GM12878 (cell line): ENCODE results near the gene CAB39L. TPM values are rescaled to one million over a fixed set of nuclear protein-coding genes. Genes with fewer than 3 reads are reported as not detected.

Experiments
- ATAC-seq: fragments of 200-7000 bp; cut with Tn5 transposase; 3 replicates; pipeline ENCODE4 v1.9.1; 2020; ENCODE audit warnings: mild to moderate bottlenecking, moderate library complexity
- BruUV-seq: library from RNA; stranded (reverse); fragments of 400-500 nt; replicated peaks from 2 replicates; lab custom pipeline; 2021; lab: Mats Ljungman, UMichigan
- CTCF ChIA-PET: fragments of 300-600 bp; sonication (Branson Sonifier 250); formaldehyde crosslinking; extraction: SDS; loops from one replicate; lab custom pipeline; 2021; ENCODE audit warnings: inconsistent platforms; lab: Yijun Ruan, JAX
- POLR2A ChIA-PET: fragments of 350-600 bp; formaldehyde crosslinking; extraction: SDS; loops from one replicate; lab custom pipeline; 2021; ENCODE audit warnings: inconsistent platforms; lab: Charles Lee
- RAD21 ChIA-PET: fragments of 300-600 bp; sonication (Branson Sonifier 250); formaldehyde crosslinking; loops from one replicate; lab custom pipeline; 2023; ENCODE audit warnings: antibody characterized with exemption; ENCODE audit not compliant: unreplicated experiment; lab: Charles Lee
- SMC1A ChIA-PET: fragments of 300-600 bp; sonication (Branson Sonifier 250); formaldehyde crosslinking; loops from one replicate; lab custom pipeline; 2023; ENCODE audit not compliant: unreplicated experiment, uncharacterized antibody; lab: Charles Lee
- DNase-seq: peaks from one replicate; pipeline ENCODE4 v3.0.0-alpha.2; 2011; ENCODE audit warnings: low read depth, low spot score
- FAIRE-seq: peaks from 3 replicates; lab custom pipeline; 2011; peaks lifted over from hg19 to GRCh38; lab: Jason Lieb, UNC
- H2AFZ ChIP-seq: 2 replicates; pipeline ENCODE4 v1.6.0; 2011; ENCODE audit warnings: low read depth, low read length, control low read depth; ENCODE audit not compliant: control insufficient read depth
- H3K27ac ChIP-seq: 2 replicates; pipeline ENCODE4 v1.5.1; 2011; ENCODE audit warnings: control low read depth; ENCODE audit not compliant: control insufficient read depth, insufficient read depth
- H3K27me3 ChIP-seq, 2 experiments: replicated peaks in 1 of 2; 2 replicates each; pipeline versions ENCODE4 v1.6.0 to v1.6.1; 2011; ENCODE audit warnings: low read length in 1 of 2; ENCODE audit not compliant: control insufficient read depth in 2 of 2, insufficient read depth in 2 of 2
- H3K36me3 ChIP-seq, 2 experiments: 2 replicates each; pipeline ENCODE4 v1.5.1; 2011; ENCODE audit warnings: low read length in 1 of 2; ENCODE audit not compliant: control insufficient read depth in 2 of 2, insufficient read depth in 2 of 2
- H3K4me1 ChIP-seq: 2 replicates; pipeline ENCODE4 v1.6.1; 2011; ENCODE audit warnings: mild to moderate bottlenecking, low read length, moderate library complexity, mixed read lengths; ENCODE audit not compliant: control insufficient read depth, insufficient read depth
- H3K4me2 ChIP-seq: 2 replicates; pipeline ENCODE4 v1.6.0; 2011; ENCODE audit warnings: control low read depth; ENCODE audit not compliant: control insufficient read depth, insufficient read depth
- H3K4me3 ChIP-seq: fragments of 200-600 bp; sonication (generic); 2 replicates; pipeline ENCODE4 v1.5.1; 2016
- H3K79me2 ChIP-seq: 2 replicates; pipeline ENCODE4 v1.6.0; 2011; ENCODE audit warnings: low read length; ENCODE audit not compliant: control insufficient read depth, insufficient read depth
- H3K9ac ChIP-seq: 2 replicates; pipeline ENCODE4 v1.8.0; 2011; ENCODE audit warnings: low read length, control low read depth, mixed read lengths; ENCODE audit not compliant: control insufficient read depth, insufficient read depth
- H3K9me3 ChIP-seq: replicated peaks from 3 replicates; pipeline ENCODE4 v1.5.1; 2011; ENCODE audit warnings: mild to moderate bottlenecking, low read length; ENCODE audit not compliant: control insufficient read depth, insufficient read depth
- H4K20me1 ChIP-seq: 2 replicates; pipeline ENCODE4 v1.6.0; 2011; ENCODE audit not compliant: control insufficient read depth, insufficient read depth
- CEBPZ ChIP-seq: fragments of 150-350 bp; IDR thresholded peaks from 2 replicates; pipeline ENCODE4 v1.6.1; 2016; ENCODE audit warnings: low read depth, low read length
- CHD4 ChIP-seq: fragments of 200-600 bp; sonication (generic); IDR thresholded peaks from 2 replicates; pipeline ENCODE4 v1.6.1; 2016; ENCODE audit warnings: mild to moderate bottlenecking
- CREM ChIP-seq: IDR thresholded peaks from 2 replicates; pipeline ENCODE4 v1.6.1; 2014; ENCODE audit warnings: antibody characterized with exemption, low read depth
- CUX1 ChIP-seq: IDR thresholded peaks from 2 replicates; pipeline ENCODE4 v1.6.1; 2012; ENCODE audit warnings: improper control_type of control experiment, low read depth, low read length; ENCODE audit not compliant: insufficient replicate concordance
- IKZF1 ChIP-seq: fragments of 450-650 bp; conservative IDR thresholded peaks from 2 replicates; pipeline ENCODE4 v1.6.1; 2017; ENCODE audit warnings: antibody characterized with exemption, mild to moderate bottlenecking
- IRF5 ChIP-seq: fragments of 450-650 bp; IDR thresholded peaks from 2 replicates; pipeline ENCODE4 v1.6.1; 2017; ENCODE audit warnings: borderline replicate concordance
- JUND ChIP-seq: IDR thresholded peaks from 2 replicates; pipeline ENCODE4 v1.6.1; 2012; ENCODE audit warnings: low read depth, mild to moderate bottlenecking, low read length, improper control_type of control experiment, moderate library complexity
- NFIC ChIP-seq: IDR thresholded peaks from 2 replicates; pipeline ENCODE4 v1.6.1; 2012; ENCODE audit warnings: low read depth, mild to moderate bottlenecking, inconsistent platforms, low read length, moderate library complexity
- REST ChIP-seq: IDR thresholded peaks from 2 replicates; pipeline ENCODE4 v1.6.1; 2012; ENCODE audit warnings: mild to moderate bottlenecking, low read depth, low read length
- SMAD1 ChIP-seq: fragments of 450-650 bp; IDR thresholded peaks from 2 replicates; pipeline ENCODE4 v1.6.1; 2018; ENCODE audit warnings: mild to moderate bottlenecking, low read depth; ENCODE audit not compliant: partially characterized antibody
- WGBS: methylation state at CpG from one replicate; pipeline ENCODE4 v1.1.6; 2016; ENCODE audit warnings: low lambda C conversion rate; ENCODE audit not compliant: insufficient replicate concordance, insufficient coverage; ENCODE audit errors: missing lambda C conversion rate; 5-methylcytosine and 5-hydroxymethylcytosine counted together
- in situ Hi-C: fragments of 300-500 bp; cut with MboI; formaldehyde crosslinking; loops from 9 replicates; pipeline ENCODE4 v1.14.3; 2018; ENCODE audit warnings: mixed read lengths
- intact Hi-C: fragments of 100-400 bp; cut with micrococcal nuclease; formaldehyde crosslinking; loops from one replicate; pipeline ENCODE4 v1.14.2; 2022; ENCODE audit not compliant: unreplicated experiment
- polyA plus RNA-seq, 11 experiments: library from polyadenylated mRNA; depleted of rRNA in 4 of 11; unstranded in 6 of 11; stranded (reverse) in 5 of 11; fragments of >200 nt; fragmentation: Nextera tagmentation in 4 of 11; fragmentation: Illumina TruSeq in 1 of 11; extraction: Ambion mirVana in 4 of 11; extraction: Trizol in 1 of 11; gene quantifications; 1 replicate in 1 of 11; 2 replicates in 10 of 11; pipeline versions ENCODE4 v1.2.1 to v1.2.3, GENCODE V29; 2011 to 2016; ENCODE audit warnings: inconsistent platforms in 2 of 11, missing spikeins in 2 of 11, low read depth in 1 of 11
- total RNA-seq, 4 experiments: library from RNA; depleted of rRNA in 3 of 4; stranded (reverse); fragments of >200 nt in 3 of 4; fragmentation: Illumina TruSeq in 1 of 4; extraction: Trizol in 1 of 4; gene quantifications; 2 replicates each; pipeline versions ENCODE4 v1.2.1 to v1.2.3, GENCODE V29; 2013 to 2021

CAB39L gene
- total and polyA plus RNA-seq, 10 of the 15 experiments (the other 5 are each of a cell fraction or from before 2014, with no cell fraction given): 0.88 to 3.0 (median 1.7) TPM

- SMC1A ChIA-PET: interaction anchor here (1.2 kb wide), 1 partner anchor 292 kb away, joined by 3 read pairs; no protein-coding TSS in a partner anchor
- WGBS: 74% methylated on average over 6 of the region's 6 CpGs
- ATAC-seq (no peak), DNase-seq (no peak), FAIRE-seq (no peak)
- H3K27me3 ChIP-seq: no peaks in the 10 kb centered on the region
- POLR2A ChIA-PET: interaction anchor here (0.6 kb wide), 1 partner anchor 23 kb away, joined by 3 read pairs; no protein-coding TSS in a partner anchor
- intact Hi-C loops: no loop called here
- H4K20me1 ChIP-seq: no peaks in the 10 kb centered on the region
- no peaks in the 10 kb centered on the region for H3K36me3 ChIP-seq
- no peaks in the 10 kb centered on the region for H3K4me1 ChIP-seq
- in situ Hi-C loops: no loop called here
- H3K27ac ChIP-seq: no peak overlapping the region
- CTCF ChIA-PET: interaction anchor here (0.6 to 1.3 kb wide), 3 partner anchors 11 to 826 kb away, joined by 3 to 4 read pairs (median 3); no protein-coding TSS in a partner anchor
- H3K9me3 ChIP-seq: no peaks in the 10 kb centered on the region
- H3K4me2 ChIP-seq: no peak overlapping the region
- BruUV-seq: no TSS peak
- no peak overlapping the region for H2AFZ ChIP-seq
- no peak overlapping the region for H3K9ac ChIP-seq
- H3K79me2 ChIP-seq: no peaks in the 10 kb centered on the region
- H3K4me3 ChIP-seq: no peak overlapping the region
- RAD21 ChIA-PET: no interaction called here
- TF ChIP-seq IKZF1 (no peak), CEBPZ (no peak), IRF5 (no peak), NFIC (no peak), JUND (no peak), CREM (no peak), SMAD1 (no peak), REST (no peak), CUX1 (no peak), CHD4 (no peak)
Observed at GRCh38 chr13:49311816-49312215, 132.0 kb downstream of the CAB39L start.
